ENCODE results near the gene SAMD13. TPM values are rescaled to one million over a fixed set of nuclear protein-coding genes. Genes with fewer than 3 reads are reported as not detected.

The SAMD13 gene
- polyA plus RNA-seq, 1 of the 3 experiments (the other 2 are of a cell fraction), result 1.3 TPM

DNA sequence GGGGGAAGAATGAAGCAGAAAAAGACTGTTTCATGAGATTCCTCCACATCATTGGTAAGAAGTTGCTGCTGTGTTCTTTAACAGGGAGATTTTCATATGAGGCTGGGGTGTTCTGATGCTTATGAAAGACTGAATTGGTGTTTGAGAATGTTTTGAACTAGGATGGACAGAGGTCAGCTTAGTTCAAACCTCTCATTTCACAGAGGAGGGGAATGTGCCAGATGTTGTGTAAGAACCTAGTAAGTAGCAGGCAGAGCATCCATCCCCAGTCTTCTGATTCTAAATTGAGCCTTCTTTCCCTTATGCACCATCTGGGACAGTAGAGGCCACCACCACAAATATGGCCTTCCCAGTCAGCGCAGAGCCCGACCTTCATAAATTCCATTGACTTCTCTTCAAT lies 43.7 kb downstream of the SAMD13 start:
- 100% methylated on average over 2 of the region's 2 CpGs for WGBS (ENCODE audit: low lambda C conversion rate)
- POLR2A ChIA-PET, result no interaction called here
- no peaks in the 10 kb centered on the region for H4K20me1 ChIP-seq (ENCODE audit: insufficient read depth)
- no peak overlapping the region for H3K4me3 ChIP-seq (ENCODE audit: low read depth in 2 of 2, low read length in 1 of 2)
- no peaks in the 10 kb centered on the region for H3K79me2 ChIP-seq (ENCODE audit: insufficient read depth)
- H2AFZ ChIP-seq (ENCODE audit: low read depth), result no peak overlapping the region
- H3K4me1 ChIP-seq (ENCODE audit: control insufficient read depth in 1 of 2, insufficient read depth in 2 of 2, low read depth in 1 of 2, low read length in 1 of 2), result no peaks in the 10 kb centered on the region; a peak in 1 of 4 replicates
- no peak overlapping the region for H3K4me2 ChIP-seq
- DNase-seq, result no peak
- CTCF ChIA-PET, result no interaction called here
- TF ChIP-seq, protein P1, sequence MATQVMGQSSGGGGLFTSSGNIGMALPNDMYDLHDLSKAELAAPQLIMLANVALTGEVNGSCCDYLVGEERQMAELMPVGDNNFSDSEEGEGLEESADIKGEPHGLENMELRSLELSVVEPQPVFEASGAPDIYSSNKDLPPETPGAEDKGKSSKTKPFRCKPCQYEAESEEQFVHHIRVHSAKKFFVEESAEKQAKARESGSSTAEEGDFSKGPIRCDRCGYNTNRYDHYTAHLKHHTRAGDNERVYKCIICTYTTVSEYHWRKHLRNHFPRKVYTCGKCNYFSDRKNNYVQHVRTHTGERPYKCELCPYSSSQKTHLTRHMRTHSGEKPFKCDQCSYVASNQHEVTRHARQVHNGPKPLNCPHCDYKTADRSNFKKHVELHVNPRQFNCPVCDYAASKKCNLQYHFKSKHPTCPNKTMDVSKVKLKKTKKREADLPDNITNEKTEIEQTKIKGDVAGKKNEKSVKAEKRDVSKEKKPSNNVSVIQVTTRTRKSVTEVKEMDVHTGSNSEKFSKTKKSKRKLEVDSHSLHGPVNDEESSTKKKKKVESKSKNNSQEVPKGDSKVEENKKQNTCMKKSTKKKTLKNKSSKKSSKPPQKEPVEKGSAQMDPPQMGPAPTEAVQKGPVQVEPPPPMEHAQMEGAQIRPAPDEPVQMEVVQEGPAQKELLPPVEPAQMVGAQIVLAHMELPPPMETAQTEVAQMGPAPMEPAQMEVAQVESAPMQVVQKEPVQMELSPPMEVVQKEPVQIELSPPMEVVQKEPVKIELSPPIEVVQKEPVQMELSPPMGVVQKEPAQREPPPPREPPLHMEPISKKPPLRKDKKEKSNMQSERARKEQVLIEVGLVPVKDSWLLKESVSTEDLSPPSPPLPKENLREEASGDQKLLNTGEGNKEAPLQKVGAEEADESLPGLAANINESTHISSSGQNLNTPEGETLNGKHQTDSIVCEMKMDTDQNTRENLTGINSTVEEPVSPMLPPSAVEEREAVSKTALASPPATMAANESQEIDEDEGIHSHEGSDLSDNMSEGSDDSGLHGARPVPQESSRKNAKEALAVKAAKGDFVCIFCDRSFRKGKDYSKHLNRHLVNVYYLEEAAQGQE (IDR thresholded peaks at IDR 0.05; ENCODE audit: low read depth, low read length), result no peak
- no peak for TF ChIP-seq GABPA (IDR thresholded peaks at IDR 0.05; ENCODE audit: low read depth)
- TF ChIP-seq, protein P2, sequence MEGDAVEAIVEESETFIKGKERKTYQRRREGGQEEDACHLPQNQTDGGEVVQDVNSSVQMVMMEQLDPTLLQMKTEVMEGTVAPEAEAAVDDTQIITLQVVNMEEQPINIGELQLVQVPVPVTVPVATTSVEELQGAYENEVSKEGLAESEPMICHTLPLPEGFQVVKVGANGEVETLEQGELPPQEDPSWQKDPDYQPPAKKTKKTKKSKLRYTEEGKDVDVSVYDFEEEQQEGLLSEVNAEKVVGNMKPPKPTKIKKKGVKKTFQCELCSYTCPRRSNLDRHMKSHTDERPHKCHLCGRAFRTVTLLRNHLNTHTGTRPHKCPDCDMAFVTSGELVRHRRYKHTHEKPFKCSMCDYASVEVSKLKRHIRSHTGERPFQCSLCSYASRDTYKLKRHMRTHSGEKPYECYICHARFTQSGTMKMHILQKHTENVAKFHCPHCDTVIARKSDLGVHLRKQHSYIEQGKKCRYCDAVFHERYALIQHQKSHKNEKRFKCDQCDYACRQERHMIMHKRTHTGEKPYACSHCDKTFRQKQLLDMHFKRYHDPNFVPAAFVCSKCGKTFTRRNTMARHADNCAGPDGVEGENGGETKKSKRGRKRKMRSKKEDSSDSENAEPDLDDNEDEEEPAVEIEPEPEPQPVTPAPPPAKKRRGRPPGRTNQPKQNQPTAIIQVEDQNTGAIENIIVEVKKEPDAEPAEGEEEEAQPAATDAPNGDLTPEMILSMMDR (IDR thresholded peaks at IDR 0.05), result no peak
- H3K9ac ChIP-seq, result no peak overlapping the region
- H3K27ac ChIP-seq (ENCODE audit: low read depth in 2 of 2, low read length in 1 of 2), result no peak overlapping the region
- H3K9me2 ChIP-seq, result no peaks in the 10 kb centered on the region
- no peaks in the 10 kb centered on the region for H3K27me3 ChIP-seq (ENCODE audit: insufficient read depth)
- no peaks in the 10 kb centered on the region for H3K9me3 ChIP-seq
- H3K36me3 ChIP-seq (replicated peaks in 1 of 2; ENCODE audit: control insufficient read depth in 1 of 2, insufficient read depth in 2 of 2, low read length in 1 of 2), result no peaks in the 10 kb centered on the region
- no peaks in the 10 kb centered on the region for H3F3A ChIP-seq (replicated peaks; ENCODE audit: insufficient read depth)

DNA sequence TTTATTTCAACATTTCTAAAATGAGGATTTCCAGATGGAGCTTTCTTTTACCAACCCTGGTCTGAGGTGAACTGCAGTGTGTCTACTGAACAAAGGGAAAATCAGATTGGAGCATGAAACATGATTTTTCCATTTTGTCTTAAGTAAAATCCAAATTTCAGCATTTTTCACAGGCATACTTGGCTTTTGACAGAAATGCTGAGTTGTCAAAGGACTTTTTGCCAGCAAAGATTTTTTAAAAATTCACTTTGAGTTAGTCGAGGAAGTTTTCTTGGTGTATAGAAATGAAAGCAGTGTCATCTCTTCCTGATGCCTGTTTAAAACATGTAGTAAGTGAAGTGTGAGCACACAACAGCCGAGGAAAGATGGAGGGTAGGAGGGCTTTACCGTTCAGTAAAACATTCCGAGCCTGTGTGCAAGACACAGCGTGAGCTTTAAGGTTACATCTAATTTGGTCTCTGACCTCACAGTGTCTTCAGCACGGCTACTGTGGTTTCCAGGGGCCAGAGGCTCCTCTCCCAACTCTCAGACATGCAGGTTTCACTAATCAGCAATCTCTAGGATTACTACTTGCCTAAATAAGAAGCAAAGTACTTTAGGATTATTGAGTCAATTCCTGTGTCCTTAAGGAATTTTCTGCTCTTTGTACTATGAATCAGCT lies 45.9 kb downstream of the SAMD13 start:
- H3K9me2 ChIP-seq, result no peaks in the 10 kb centered on the region
- H4K20me1 ChIP-seq (ENCODE audit: insufficient read depth), result no peaks in the 10 kb centered on the region
- no peak overlapping the region for H3K4me3 ChIP-seq (ENCODE audit: low read depth in 2 of 2, low read length in 1 of 2)
- no peaks in the 10 kb centered on the region for H3K79me2 ChIP-seq (ENCODE audit: insufficient read depth)
- H3K27me3 ChIP-seq (ENCODE audit: insufficient read depth), result no peaks in the 10 kb centered on the region
- no peak overlapping the region for H3K27ac ChIP-seq (ENCODE audit: low read depth in 2 of 2, low read length in 1 of 2)
- TF ChIP-seq JUND (IDR thresholded peaks at IDR 0.05), result no peak
- TF ChIP-seq CHD2 (IDR thresholded peaks at IDR 0.05; ENCODE audit: low read length, partially characterized antibody), result no peak
- H3K4me2 ChIP-seq, result no peak overlapping the region
- ChIA-PET CTCF (no interaction called here), POLR2A (no interaction called here)
- H3K9me3 ChIP-seq, result no peaks in the 10 kb centered on the region
- no peak for DNase-seq
- H3F3A ChIP-seq (replicated peaks; ENCODE audit: insufficient read depth), result no peaks in the 10 kb centered on the region
- WGBS (ENCODE audit: low lambda C conversion rate), result 92% methylated on average over 6 of the region's 6 CpGs
- no peak overlapping the region for H3K9ac ChIP-seq
- H2AFZ ChIP-seq (ENCODE audit: low read depth), result peak overlapping the region; percentile 42; the same call in 1 of the 2 replicates
- no peaks in the 10 kb centered on the region for H3K36me3 ChIP-seq (replicated peaks in 1 of 2; ENCODE audit: control insufficient read depth in 1 of 2, insufficient read depth in 2 of 2, low read length in 1 of 2)
- peaks cover 3 to 5% of the 10 kb centered on the region in 2 experiments; a peak in 2 of 4 replicates for H3K4me1 ChIP-seq (ENCODE audit: control insufficient read depth in 1 of 2, insufficient read depth in 2 of 2, low read depth in 1 of 2, low read length in 1 of 2)

Measured in SK-N-SH (cell line).